Pons (tissue), 1 donor: ENCODE results near the gene SLPI.

Source experiments
- DNase-seq: peaks from one replicate; pipeline ENCODE4 v3.0.0-alpha.2; 2016; ENCODE audit warnings: low spot score

Gene SLPI

DNA sequence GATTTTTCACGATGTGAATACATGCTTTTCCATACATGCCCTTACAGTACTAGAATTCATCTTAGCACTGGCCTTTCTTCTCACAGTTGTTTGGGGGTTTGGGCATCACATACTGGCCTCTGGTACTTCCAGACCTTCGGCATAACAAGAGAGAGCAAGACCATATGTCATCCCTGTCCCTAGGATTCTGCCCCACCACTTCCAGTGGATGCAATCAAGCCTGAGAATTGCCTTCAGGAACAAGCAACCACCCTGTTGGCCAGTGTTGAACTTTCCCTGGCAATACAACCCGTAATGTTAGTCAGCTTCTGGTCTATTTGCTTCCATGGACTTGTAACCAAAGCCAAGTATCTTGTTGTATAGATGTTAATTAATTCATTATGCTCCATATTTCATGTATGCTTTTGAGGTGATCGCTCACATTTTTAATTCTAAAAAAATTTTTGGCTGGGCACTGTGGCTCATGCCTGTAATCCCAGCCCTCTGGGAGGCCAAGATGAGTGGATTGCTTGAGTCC is 15.4 kb upstream of the SLPI start:
- no peak for DNase-seq

DNA sequence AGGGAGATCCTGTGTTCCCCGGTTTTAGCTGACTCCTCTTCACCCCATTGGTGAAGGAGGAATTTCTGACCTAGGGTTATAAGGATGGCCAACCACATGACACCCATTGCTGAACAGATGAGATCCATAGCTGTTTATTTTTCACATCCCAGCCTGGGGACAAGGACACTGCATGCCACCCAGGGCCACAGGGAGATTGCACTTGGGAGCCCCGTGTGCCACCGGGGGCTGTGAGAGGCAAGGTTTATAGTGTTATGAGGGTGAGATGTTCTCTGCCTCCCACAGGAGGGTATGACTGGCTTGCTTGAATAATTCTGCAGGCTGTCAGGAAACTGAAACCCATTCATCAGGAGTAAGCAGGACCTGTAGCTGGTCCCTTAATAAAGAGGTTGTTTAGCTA is 14.7 kb upstream of the SLPI start:
- no peak for DNase-seq

- no peak for DNase-seq
These were observed 14.2 kb upstream of the SLPI start for GRCh38 chr20:45268531-45268930.

DNA sequence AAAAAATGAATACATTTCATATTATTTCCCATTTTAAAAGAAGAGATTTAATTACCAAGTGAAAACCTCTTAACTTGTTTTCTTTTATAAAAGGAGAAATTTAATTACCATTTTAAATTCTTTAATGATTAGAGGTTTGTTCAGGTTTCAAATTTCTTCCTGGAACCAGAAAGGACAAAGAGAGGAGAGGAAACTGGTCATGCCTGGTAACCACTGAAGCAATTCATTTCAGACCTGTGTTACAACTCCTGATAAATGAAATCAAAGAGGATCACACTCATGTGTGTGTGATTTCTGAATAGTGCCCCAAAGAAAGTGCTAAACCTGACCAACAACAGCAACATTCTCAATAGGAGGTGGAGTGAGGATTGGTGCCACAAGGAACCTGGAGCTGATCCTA is 12.6 kb upstream of the SLPI start:
- DNase-seq, result no peak

- DNase-seq, result no peak
These were observed 9.3 kb upstream of the SLPI start for GRCh38 chr20:45263556-45264266.

GRCh38 chr20:45258664-45259063 is 4.3 kb upstream of the SLPI start:
- no peak for DNase-seq

DNA sequence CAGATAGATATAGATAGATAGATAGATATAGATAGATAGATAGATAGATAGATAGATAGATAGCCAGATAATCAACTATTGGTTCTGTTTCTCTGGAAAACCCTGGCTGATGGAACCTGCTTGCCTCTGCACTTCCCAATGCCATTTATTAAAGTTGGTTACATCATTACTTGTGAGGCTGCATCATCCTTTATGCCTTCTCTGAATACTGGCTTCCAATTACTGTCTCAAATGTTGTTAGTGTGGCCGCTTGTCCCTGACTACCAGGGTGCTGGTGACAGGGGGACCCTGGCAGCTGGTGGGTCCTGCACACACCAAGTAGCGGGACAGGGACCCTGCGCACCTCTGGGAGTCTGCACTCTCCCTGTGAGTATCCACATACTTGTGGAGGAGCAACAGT is 3.9 kb upstream of the SLPI start:
- DNase-seq, result no peak

DNA sequence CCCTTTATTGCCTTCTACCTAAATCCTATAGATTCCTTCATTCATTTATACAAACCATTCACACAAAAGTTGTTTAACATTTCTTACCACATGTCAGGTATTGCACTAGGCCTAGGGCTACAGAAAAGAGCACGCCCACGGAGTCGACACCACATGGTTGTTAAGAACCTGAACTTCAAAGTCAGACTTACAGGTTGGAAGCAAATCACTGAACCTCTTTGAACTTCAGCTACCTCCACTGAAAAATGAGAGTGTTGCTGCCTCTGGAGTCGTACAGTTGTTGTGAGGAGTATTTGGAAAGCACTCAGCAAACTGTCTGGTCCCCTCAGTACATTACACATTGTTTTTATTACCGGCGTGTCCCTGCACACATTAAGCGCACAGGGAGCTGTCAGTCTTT is 3.3 kb upstream of the SLPI start:
- DNase-seq, result no peak

DNA sequence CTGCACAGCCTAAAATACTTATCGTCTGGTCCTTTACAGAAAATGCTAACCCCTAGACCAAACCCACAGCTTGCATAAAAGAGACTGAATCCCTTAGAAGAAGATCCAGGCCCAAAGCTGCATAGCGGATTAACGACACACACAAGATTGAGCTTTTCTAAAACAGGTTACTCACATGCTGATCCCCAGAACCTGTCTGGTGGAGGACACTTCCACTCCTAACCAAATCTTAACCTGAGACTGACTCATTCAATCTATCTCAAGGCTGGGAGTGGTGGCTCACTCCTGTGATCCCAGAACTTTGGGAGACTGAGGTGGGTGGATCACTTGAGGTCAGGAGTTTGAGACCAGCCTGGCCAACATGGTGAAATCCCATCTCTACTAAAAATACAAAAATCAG is 2.8 kb upstream of the SLPI start:
- no peak for DNase-seq

- DNase-seq, result no peak
These were observed 1.1 kb downstream of the SLPI start for GRCh38 chr20:45253261-45253660.

- no peak for DNase-seq
These were observed 2.3 kb downstream of the SLPI start for GRCh38 chr20:45251884-45252560.

GRCh38 chr20:45248609-45249008 is 5.8 kb downstream of the SLPI start:
- DNase-seq, result no peak

- no peak for DNase-seq
These were observed 6.5 kb downstream of the SLPI start for GRCh38 chr20:45247865-45248264.

- no peak for DNase-seq
These were observed 8.3 kb downstream of the SLPI start for GRCh38 chr20:45246109-45246508.

DNA sequence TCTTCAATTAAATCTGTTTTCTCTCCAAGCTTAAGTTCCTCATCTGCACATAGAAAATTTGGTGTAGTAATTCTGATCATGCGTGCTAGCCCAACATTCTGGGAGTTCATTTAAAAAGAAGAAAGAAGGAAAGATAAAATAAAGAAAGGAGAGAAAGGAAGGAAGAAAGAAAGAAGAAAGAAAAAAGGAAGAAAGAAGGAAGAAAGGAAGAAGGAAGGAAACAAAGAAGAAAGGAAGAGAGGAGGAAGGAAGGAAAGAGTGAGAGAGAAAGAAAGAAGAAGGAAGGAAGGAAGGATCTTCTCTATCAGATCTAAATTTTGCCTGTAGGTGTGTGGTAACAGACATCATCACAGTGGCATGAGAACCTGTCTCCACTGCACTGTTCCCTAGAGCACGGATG is 16.2 kb downstream of the SLPI start:
- DNase-seq, result no peak

DNA sequence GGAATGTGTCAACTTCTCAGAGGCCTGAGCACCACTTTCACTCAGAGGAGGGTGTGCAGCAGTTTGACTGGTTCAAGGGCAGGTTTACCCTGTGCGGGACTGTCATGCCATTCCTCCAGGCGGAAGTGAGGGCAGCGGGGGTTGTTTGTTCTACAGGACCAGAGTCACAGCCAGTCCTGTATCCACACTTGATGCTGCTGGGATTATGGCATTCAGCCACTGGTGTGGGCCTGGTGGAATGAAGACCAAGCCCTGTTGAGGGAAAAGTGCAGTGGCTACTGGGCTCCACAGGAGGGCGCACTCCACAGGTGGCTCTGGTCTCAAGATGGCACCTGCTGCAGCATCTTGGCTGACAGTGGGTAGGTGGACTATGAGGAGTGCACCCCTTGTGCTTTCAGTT is 18.4 kb downstream of the SLPI start:
- no peak for DNase-seq

- DNase-seq, result no peak
These were observed 23.7 kb downstream of the SLPI start for GRCh38 chr20:45230631-45231030.

DNA sequence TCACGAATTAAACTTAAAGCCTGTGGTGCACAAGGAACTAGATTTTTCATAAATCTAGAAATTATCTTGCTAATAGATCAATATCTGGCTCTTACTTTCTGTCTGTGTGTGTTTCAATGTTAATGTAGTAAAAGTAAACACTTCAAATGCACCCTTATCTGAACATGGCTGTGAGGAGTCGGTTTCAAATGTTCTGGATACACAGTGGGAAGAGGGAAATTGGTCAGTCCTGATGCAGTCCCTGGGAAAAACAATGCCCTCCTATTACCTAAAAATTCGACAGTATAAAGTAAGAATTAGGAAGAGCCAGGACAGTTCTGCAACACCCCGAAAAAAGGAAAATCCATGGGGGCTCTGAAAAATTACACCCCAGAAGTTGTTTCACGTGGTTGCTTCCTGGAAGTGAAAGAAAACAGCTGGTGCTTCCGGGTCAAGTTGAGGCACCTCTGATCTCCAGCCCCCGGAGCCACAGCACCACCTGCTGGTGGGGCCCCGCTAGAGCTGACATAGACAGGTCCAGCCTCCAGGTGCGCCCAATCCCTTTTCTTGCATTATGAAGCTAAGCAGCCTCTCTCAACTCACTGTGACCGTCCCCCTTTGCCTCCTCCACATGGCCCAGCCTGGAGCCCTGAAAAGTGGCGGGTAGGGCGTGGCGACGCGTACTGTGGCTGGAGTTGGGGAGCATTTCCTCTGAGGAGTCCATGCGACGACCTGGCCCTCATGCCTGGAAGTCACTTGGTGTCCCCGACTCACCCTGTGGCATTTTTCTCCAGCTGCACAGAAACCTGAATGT is 24.9 kb downstream of the SLPI start:
- no peak for DNase-seq

GRCh38 chr20:45226287-45226686 is 28.1 kb downstream of the SLPI start:
- DNase-seq, result no peak

- no peak for DNase-seq
These were observed 31.2 kb downstream of the SLPI start for GRCh38 chr20:45223136-45223535.

DNA sequence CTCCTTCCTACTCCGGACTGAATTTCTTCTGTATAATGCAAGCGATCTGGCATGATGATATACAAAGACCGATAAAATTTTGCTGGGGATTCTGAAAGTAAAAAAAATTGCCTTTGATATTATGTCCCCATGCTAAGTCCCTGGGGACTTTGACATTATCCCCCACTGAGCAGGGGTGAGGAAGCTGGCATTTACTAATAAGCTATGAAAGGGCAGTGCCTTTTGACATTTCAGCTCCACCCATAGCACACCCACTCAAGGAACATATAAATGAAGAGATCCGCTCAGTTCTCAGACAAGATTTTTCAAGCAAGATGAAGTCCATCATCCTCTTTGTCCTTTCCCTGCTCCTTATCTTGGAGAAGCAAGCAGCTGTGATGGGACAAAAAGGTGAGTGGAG is 33.3 kb downstream of the SLPI start, which contains the start of gene SEMG2:
Gene SEMG2, plus strand, starts transcription at position 298 of the 400 bp plus-strand sequence. Its CDS starts 17 bp downstream, at position 315.
- DNase-seq, result no peak

GRCh38 chr20:45218636-45219035 is 35.7 kb downstream of the SLPI start:
- DNase-seq, result no peak

DNA sequence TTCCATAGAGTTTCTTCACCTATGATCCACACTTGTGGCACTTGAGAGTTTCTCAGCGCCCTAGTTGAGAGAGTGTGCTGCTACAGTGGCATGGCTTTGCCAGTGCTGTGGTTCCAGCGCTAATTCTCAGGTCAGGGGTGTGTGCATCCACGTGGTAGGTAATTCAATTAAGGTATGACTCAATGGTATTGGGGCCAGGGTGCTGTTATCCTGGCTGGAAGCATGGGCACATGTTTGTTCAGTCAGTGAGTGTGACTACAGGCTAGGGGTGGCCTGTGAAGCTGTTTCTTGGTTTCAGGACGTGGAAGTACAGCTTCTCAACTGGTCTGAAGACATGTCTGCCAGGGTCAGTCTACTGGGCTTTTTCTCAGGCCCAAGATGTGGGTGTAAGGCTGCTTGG is 36.2 kb downstream of the SLPI start:
- DNase-seq, result no peak
